GM10847 (cell line): ENCODE results near the gene CHRNA3.

Source experiments
- POLR2A ChIP-seq: IDR thresholded peaks from 2 replicates; pipeline ENCODE4 v1.6.1; 2011; ENCODE audit not compliant: insufficient read length; ENCODE audit errors: extremely low read depth

The CHRNA3 gene

DNA sequence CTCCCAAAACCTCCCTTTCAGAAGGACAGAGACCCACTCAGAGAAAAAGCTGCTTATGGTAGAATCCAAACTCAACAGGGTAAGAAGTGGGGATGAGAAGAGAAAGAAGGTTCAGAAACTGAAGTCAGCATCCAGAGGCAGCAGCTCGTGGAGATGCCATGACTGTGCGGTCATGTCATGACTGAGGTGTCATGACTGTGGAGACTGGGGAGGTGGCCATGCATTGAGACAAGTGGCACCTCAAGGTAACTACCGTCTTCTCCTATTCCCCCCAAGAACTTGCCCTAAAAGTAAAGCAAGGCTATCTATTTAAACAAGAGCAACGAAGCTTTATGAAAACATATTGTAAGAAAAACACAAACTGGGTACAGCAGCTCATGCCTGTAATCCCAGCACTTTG is 15.1 kb downstream of the CHRNA3 start:
- TF ChIP-seq POLR2A = no peak

DNA sequence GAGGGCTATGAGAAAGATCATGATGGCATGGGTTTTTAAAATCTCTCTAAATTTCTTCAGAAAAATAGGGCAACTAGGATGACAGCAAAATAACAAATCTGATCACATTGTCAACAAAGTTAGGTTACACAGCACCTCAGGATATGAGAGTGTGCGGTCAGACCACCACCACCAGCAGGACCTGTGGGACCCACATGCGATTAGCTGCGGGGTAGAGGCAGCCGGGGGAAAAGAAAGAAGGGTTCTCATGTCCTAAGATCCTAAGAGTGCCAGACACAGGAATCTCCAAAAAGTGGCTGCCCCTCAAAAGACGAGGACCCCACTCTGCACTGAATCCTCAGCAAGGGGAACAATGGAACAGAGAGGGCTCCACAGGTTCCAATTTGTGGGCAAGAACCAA is 15.6 kb downstream of the CHRNA3 start:
- TF ChIP-seq POLR2A = no peak

DNA sequence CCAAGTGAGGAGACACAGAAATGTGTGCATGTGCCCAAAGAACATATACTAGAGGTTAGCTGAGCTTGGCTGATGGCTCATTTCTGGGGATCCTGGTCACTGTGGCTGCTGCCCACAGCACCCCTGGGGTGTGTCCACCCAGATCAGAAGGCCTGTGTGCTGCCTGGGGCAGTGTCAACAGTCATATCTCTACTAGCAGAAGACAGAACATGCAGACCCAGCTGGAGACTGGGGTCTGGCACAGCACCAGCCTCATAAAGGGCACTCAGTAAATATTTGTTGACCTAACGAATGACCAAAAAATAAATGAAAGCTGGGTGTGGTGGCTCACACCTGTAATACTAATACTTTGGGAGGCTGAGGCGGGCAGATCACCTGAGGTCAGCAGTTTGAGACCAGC is 16.4 kb downstream of the CHRNA3 start:
- no peak for TF ChIP-seq POLR2A

DNA sequence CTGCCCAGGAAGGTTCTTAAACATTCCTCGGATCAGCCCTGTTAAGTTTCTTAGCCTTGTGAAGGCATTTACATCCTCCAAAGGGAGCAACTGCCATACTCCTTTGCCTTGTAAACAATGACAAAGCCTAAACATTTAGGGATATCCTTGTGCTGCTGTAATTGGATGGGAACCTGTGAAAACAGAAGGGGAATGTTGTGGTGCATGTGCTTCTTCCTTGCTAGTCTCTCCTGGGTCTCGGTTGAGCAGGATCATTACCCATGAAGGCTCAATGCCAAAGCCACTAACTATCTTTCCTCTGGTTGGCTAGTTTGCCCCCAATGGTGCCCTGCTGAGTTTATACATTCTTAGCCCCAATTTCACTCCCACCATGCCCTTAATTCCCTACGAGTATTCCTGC is 17.3 kb downstream of the CHRNA3 start:
- no peak for TF ChIP-seq POLR2A

DNA sequence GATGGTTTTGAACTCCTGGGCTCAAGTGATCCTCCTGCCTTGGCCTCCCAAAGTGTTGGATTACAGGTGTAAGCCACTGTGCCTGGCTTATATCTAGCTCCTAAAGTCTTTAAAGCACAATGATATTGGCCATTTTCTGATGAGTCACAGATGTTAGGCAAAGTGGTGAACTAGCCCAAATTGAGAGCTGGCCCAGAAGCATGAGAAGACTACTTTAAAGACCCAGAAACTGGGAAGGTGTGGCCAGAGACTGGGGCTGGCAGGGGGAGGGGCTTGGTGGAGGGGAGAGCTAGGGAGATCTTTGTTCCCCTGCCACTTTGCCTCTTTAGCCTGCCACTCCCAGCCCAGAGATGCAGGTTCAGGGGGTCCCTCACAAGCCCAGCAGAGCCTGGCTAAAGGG is 21.6 kb downstream of the CHRNA3 start:
- no peak for TF ChIP-seq POLR2A

DNA sequence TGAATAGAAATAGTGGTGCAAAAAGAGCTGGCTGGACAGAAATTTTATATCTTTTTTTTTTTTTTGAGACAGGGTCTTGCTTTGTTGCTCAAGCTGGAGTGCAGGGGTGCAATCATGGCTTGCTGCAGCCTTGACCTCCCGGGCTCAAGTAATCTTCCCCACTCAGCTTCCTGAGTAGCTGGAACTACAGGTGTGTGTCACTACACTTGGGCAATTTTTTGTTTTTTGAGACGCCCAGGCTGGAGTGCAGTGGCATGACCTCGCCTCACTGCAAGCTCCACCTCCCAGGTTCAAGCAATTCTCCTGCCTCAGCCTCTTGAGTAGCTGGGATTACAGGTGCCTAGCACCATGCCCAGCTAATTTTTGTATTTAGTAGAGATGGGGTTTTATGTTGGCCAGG is 22.4 kb downstream of the CHRNA3 start:
- no peak for TF ChIP-seq POLR2A

DNA sequence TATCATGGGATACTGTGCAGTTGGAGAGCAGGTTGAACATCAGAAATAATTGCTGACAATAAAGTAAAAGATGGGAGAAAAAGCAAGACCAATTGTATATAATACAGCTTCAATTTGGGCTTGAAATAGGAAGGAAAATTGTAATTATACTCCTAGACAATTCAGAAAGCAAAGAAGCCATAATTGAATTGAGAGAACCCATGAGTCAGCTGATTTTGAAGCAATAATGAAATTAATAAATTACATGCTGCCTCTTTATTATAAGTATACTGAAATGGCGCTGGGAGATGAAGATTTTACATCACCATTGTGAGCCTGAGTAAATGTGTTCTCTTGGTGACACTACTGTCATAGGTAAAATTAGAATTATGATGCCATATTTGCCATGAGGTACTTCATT is 23.2 kb downstream of the CHRNA3 start:
- TF ChIP-seq POLR2A = no peak

DNA sequence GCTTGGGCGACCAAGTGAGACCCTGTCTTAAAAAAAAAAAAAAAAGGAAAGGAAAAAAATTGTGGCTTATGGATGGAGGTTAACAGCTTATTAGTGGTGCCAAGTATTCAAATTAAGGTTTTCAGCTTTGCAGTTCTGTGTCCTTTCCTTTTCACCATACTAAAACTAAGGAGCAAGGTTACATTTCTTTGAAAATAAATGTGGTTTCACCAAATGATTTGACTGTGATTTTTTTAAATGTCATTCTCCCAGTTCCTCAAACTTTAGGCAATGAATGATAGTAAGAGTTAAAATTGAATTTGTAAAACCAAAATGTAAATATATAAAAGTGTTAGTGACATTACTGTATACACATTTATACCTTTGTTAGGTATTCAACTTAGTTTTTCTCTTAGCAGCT is 45.9 kb downstream of the CHRNA3 start:
- no peak for TF ChIP-seq POLR2A

DNA sequence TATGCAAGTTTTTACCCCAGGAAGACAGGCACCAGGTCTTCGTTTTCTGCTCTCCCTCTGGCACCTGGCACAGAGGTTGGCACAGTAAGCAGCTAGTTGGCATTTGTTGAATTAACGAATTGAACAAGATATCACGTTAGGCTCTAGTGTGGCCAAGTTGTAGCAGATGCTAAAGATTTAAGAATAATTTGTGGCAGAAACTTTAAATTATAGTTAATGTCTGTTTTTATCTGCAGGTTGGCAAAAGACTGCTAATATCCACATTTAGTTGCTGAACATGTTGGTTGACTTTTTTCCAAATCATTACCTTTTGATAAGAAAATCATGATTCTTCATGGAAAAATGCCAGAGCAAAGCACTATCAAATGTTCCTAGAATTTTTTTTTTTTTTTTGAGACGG is 47.4 kb downstream of the CHRNA3 start:
- no peak for TF ChIP-seq POLR2A

DNA sequence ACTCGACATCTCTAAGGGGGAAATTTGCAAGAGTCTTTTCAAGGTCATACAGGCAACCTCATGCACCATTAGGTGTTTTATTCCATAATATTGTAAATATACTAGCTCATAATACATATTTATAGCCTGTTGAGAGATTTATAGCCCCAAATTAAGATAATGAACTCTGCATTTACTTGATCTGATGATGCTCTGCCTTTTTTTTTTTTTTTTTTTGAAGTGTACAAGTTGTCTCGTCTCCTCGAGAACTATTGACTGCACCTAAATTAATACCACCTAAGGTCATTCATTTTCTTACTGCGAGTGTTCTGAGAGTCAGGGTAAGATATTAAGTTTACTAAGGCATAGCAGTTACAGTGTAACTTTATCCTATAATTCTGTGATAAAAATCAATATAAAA is 49.4 kb downstream of the CHRNA3 start:
- no peak for TF ChIP-seq POLR2A

DNA sequence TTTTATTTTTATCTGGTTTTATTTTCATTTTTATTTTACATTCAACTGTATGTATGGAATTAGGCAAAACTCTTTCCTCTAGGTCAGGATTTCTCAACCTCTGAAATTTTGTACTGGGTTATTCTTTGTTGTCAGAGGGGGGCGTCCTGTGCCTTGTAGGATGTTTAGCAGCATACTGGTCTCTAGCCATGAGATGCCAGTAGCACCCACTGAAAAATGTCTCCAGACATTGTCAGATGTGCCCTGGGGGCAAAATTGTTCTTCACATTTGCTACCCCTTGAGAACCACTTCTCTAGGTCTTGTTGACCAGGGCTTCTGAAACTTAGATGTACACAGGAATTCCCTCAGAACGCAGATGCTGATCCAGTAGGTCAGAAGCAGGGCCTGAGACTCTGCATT is 50.1 kb downstream of the CHRNA3 start:
- TF ChIP-seq POLR2A = no peak

DNA sequence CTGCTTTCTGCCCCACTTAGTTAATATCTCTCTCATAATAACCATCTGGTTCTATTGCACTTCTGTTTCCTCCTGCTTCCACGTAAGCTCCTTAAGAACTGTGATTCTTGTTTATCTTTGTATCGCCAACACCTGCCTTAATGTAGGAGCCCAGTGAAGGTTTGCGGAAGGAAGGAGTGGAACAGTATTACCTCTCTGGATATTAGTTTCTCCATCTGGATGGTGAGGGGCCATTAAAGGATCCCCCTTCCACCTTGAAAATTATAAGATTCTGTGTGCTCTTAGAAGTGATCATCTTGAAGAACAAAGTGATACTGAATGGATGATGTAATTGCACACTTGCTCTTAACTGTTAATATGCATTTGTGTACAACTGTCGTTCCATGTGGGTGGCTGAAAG is 53.3 kb downstream of the CHRNA3 start:
- no peak for TF ChIP-seq POLR2A

DNA sequence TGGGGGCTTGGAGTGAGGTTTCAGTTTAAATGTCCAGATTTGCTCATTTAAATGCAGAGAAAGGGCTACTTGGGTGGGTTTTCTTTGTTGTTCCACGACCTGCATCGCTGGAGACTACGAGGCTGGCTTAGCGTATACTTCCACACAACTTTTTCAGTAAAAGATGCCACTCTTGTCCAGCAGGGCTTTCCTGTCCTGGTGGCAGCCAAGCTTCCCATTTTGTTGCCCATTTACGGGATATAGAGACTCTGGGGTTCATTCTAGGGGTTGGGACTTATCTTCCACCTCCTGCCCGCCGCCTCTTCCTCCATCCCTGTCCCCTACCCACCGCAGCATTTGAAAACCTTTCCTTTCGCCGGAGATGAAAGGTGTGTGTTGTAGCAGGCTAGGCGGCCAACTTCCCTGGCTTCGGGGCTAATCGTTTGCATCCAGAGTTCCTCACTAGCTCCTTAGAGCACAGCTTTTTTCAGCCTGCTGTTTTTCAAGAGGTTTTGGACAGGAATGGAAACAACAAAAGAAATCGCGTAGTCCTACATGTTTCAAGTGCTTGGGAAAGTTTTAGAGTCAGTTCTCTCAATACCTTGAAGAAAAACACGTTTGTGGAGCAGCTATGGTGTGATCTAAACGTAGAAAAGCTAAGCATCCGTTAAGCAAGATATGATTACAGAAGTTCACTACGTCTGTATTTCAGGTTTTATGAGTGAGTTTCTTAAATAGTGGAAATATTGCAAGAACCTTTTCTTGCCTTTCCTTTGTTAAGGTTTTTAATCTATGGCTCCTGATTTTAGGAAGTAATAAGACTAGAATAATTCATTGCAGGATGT is 54.6 kb downstream of the CHRNA3 start:
- TF ChIP-seq POLR2A = no peak

DNA sequence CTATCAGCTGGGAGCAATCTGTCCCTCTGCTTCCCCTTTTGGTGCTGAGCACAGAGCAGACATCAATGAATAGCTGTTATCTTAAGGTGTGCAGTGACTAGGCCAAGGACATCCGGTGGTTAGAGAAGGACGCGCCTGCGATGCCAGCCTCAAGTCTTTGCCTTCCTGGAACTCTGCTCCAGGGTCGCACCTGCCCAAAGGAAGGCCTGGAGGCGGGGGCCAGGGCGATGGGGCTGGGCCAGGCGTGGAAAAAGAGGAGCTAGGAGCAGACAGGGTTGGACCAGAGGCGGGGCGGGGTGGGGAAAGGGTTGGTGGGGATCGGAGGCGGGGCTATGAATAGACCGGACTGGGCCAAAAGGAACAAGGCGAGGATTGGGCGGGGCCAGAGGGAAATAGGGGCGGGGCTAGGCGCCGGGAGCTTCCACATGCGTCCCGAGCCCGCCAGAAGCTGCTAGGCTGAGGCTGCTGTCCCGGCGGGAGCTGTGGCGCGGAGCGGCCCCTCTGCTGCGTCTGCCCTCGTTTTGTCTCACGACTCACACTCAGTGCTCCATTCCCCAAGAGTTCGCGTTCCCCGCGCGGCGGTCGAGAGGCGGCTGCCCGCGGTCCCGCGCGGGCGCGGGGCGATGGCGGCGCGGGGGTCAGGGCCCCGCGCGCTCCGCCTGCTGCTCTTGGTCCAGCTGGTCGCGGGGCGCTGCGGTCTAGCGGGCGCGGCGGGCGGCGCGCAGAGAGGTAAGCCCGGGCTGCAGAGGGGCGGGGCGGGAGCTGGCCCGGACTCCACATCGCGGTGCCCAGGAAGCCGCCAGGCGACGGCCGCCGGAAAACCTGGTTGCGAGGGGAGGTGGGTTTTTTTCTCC is 55.5 kb downstream of the CHRNA3 start, which contains the start of gene CHRNA5:
Gene CHRNA5 (plus strand): TSS at position 424 of the 854 bp plus-strand sequence. CDS start 200 bp downstream, at position 624.
- TF ChIP-seq POLR2A = peak; percentile 58

DNA sequence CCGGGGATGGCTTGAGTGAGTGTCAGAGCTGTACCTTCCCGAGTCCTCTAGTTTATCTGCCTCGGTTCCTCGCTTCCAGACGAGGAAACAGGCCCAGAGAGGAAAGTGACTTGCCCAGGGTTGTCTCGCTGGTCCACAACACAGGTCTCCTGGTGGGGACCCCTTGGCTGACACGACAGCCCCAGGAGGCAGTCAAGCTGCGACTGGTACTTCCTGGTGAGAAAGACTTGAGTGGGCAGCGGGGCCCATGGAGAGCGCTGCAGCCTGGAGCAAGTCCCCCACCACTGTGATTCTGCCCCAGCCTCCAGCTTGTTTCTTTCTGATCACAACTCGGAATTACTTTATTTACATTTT is 56.1 kb downstream of the CHRNA3 start:
- no peak for TF ChIP-seq POLR2A

DNA sequence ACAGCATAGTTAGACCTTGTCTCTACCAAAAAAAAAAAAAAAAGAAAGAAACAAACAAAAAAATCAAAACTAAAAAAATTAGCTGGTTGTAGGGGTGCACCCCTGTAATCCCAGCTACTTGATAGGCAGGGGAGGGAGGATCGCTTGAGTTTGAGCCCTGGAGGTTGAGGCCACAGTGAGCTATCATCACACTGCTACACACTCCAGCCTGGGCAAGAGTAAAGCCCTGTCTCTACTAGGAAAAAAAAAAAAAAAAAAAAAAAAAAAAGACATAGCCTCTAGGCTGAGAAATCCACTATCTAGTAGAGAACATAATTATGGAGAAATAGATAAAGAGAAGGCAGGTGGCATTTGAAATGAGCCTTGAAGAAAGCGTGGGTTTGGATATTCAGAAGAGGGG is 57.7 kb downstream of the CHRNA3 start:
- TF ChIP-seq POLR2A = no peak
